HG03108 (cell line): Measurements from ENCODE around the gene IFIT1B.
"Not testable (repeated sequence)": the region's sequence is repeated elsewhere in the genome, so short reads cannot be mapped to it uniquely, and the experiment has no call there.

ENCODE experiments used
- ATAC-seq: cut with Tn5 transposase; IDR thresholded peaks from one replicate; pipeline ENCODE4 v1.9.1; 2021; ENCODE audit warnings: moderate library complexity; ENCODE audit not compliant: unreplicated experiment

IFIT1B gene

GRCh38 chr10:89411135-89411534, 33.3 kb downstream of the IFIT1B start:
- not testable (repeated sequence) for ATAC-seq

DNA sequence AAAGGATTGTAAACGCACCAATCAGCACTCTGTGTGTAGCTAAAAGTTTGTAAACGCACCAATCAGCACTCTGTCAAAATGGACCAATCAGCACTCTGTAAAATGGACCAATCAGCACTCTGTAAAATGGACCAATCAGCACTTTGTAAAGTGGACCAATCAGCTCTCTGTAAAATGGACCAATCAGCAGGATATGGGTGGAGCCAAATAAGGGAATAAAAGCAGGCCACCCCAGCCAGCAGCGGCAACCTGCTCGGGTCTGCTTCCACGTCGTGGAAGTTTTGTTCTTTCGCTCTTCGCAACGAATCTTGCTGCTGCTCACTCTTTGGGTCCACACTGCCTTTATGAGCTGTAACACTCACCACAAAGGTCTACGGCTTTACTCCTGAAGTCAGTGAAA, 34.4 kb downstream of the IFIT1B start:
- not testable (repeated sequence) for ATAC-seq

DNA sequence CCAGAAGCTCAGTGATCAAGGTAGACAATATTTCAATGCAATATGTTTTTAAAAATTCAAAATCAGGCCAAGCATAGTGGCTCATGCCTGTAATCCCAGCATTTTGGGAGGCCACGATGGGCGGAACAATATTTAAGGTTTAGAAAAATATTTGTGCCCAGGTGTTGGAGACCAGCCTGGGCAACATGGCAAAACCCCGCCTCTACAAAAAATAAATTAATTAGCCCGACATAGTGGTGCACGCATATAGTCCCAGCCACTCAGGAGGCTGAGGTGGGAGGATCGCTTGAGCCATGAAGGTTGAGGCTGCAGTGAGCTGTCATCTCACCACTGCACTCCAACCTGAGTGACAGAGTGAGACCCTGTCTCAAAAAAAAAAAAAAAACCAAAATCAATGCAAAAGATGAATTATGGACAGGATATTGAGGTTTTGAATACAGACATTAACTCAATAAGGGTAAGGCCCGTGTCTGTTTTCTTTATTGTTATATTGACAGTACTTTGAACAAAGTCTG, 35.6 kb downstream of the IFIT1B start:
- ATAC-seq: no peak

DNA sequence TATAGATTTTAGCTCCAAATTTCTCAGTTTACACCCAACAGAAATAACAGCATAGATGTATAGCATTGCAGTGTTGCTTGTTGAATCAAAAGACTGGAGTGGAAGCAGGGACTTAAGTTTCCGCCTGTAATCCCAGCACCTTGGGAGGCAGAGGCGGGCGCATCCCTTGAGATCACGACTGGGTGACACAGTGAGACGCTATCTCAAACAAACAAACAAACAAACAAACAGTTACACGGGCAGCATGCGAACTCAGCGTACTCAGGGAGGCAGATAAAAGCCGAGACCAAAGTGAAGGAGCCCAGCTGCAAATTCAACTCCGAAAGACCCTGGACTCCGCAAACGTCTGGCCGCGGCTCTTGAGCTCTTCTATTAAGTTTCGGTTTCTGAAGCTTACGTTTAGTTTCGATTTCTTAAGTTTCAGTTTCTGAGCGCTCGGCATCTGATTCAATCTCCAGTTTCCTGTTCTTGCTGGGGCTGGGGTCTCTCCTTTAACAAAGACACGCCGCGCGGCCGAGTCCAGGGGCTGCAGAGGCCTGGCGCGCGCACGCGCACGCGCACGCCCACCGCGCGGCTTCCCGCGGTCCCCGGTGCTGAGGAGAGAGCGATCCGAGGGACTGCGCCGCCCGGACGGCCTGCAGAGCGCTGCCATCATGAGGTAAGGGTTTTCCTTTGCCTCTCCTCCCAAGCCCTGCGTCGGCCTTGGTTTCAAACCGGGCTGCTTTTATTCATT, 36.5 kb downstream of the IFIT1B start, which contains the start of gene IFIT5:
Gene IFIT5, plus strand, starts transcription at position 423 of the 733 bp plus-strand sequence. Its CDS starts 231 bp downstream, at position 654.
- peak; percentile 68 for ATAC-seq

DNA sequence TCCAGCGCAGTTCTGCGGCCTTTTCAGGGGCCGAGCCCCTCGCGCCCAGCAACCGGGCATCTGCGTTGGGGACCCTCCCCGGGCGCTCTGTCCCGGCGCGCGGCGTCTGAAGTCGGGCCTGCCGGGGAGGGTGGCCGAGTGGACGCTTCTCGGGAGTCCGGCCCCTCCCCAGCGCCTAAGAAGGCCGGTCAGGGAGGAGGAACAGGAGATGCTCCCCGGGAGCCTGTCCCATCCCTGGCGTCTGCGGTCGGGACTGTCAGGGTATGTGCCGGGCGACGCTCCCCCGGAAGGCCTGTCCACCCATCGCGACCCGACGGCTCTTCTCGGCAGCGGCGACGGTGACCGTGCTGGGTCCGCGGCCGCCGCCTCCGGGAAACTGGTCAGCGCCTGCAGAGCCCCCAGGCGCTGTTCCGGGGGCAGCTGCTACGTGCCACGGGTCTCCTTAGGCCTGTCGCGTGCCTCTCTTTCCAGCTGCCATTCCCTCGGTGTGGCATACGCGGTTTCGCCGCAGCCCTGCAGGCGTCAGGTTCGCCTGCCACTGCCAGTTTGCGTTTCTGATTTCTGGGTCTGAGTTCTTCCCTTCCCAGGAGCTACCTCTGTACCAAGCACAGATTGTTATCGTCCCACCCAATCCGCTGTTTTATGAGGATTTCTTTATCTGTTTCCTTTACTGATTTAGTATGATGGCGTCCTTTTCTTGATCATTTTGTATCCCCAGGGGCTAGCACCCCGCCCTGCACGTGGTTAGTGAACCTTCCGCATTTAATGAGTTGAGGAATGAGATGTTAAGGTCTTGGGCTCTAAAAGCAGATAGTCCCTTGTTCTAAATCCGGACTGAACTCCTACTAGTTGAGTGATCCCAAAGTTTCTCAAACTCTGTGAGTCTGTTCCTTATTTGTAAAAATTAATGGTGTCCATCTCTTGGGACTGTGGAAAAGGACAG, 37.3 kb downstream of the IFIT1B start:
- peak; percentile 29 for ATAC-seq

DNA sequence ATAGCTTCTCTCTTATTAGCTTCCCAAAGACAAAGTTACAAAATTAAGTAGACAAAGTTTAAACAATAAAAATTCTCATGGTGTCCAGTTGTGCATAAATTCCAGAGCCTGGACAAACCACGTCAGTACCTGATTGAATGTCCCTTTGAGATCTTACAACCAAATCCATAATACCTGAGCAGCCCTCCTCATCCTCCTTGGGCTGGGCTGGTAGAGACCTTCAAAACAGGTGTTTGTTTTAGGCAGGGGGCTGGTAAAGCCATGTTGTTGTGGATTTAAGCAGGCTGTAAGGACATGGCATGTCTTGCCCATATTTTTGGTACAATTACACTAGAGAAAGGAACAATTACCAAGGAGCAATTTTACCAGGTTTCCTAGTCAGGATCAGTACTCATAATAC, 38.6 kb downstream of the IFIT1B start:
- no peak for ATAC-seq

- ATAC-seq: no peak
Measured at GRCh38 chr10:89419548-89419947, 41.7 kb downstream of the IFIT1B start.

- no peak for ATAC-seq
Measured at GRCh38 chr10:89421018-89421476, 43.2 kb downstream of the IFIT1B start.

GRCh38 chr10:89425000-89425399, 47.1 kb downstream of the IFIT1B start:
- no peak for ATAC-seq

- ATAC-seq: no peak
Measured at GRCh38 chr10:89426230-89426868, 48.5 kb downstream of the IFIT1B start.

DNA sequence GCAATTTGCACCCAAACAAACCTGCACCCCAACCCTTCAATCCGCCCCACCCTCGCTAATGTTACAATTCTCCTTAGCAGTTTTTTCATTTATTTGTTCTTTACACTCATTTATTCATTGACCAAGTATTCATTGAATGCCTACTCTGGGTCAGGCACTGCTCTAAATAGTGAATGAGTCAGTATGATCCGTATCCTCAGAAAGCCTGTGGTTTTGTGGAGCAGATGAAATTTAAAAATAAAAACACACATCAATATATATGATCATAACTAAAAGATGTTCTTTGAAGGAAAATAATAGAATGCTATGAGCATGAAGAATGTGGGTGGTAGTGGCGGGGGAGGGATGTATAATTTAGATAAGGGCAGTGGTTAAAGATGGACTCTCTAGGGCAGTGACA, 49.8 kb downstream of the IFIT1B start:
- no peak for ATAC-seq

DNA sequence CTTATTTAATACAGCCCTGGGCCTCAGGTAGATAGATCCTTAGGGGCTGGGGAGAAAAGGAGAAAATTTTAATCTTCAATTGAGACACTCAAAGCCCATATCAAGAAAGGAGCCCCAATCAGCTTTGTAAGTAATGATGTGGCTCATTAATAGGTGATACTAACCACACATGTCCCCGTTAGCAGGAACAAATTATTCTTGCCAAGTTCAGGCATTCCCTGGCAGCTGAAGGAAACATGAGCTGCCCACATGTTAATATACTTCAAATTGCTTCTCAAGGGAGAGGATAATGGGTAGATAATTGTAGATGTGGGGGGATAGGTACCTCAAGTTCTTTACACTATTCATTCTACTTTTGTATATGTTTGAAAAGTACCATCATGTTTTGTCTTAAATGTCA, 51.0 kb downstream of the IFIT1B start:
- ATAC-seq: no peak

DNA sequence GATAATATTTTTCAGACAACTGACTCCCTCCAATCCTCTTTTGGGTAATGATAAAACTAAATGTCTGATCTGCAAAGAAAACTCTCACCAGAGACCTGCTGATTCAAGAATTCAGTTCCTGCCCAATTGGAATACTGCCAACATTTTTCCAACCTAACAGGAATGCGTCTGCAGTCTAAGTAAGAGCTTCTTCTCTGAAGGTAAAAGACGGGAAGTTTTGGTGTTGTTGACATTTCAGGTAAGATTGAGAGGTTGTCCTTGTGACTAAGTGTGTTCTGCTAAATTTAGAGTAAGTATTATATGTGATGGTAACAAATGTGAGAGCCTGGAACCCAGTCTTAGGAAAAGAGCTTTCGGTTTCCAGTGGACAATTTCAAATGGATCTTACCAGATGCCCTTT, 54.1 kb downstream of the IFIT1B start:
- no peak for ATAC-seq
